OCI-LY1 (cell line): ENCODE data around the gene SYT4.

Experiments
- H2AFZ ChIP-seq: fragments of 200-600 bp; sonication (generic), shearing (Covaris generic); 2 replicates; pipeline ENCODE4 v1.6.0; 2014; ENCODE audit warnings: antibody characterized with exemption, mild to moderate bottlenecking, low read length
- H3F3A ChIP-seq: fragments of 200-600 bp; sonication (generic), shearing (Covaris generic); 2 replicates; pipeline ENCODE4 v1.6.0; 2014; ENCODE audit warnings: mild to moderate bottlenecking, antibody characterized with exemption, low read length, moderate library complexity; ENCODE audit not compliant: insufficient read depth
- H3K27ac ChIP-seq: fragments of 200-600 bp; sonication (generic); 2 replicates; pipeline ENCODE4 v1.5.1; 2014; ENCODE audit warnings: low read length, mixed run types, mild to moderate bottlenecking, low read depth; ENCODE audit not compliant: poor library complexity, severe bottlenecking
- H3K27me3 ChIP-seq: fragments of 200-600 bp; sonication (generic); 2 replicates; pipeline ENCODE4 v1.6.0; 2014; ENCODE audit warnings: antibody characterized with exemption, mild to moderate bottlenecking, low read length, moderate library complexity; ENCODE audit not compliant: insufficient read depth
- H3K36me3 ChIP-seq: fragments of 200-600 bp; sonication (generic); 2 replicates; pipeline ENCODE4 v1.6.1; 2014; ENCODE audit warnings: mild to moderate bottlenecking, antibody characterized with exemption, low read length, moderate library complexity, mixed read lengths; ENCODE audit not compliant: insufficient read depth
- H3K4me1 ChIP-seq: fragments of 200-600 bp; sonication (generic); 2 replicates; pipeline ENCODE4 v1.5.1; 2014; ENCODE audit warnings: mild to moderate bottlenecking, low read length, moderate library complexity; ENCODE audit not compliant: insufficient read depth, severe bottlenecking
- H3K4me2 ChIP-seq: fragments of 200-600 bp; sonication (generic), shearing (Covaris generic); 2 replicates; pipeline ENCODE4 v1.6.1; 2014; ENCODE audit warnings: low read length
- H3K4me3 ChIP-seq: fragments of 200-600 bp; sonication (generic); 2 replicates; pipeline ENCODE4 v1.5.1; 2014; ENCODE audit warnings: low read length, low read depth, mild to moderate bottlenecking, mixed read lengths; ENCODE audit not compliant: poor library complexity, severe bottlenecking
- H3K79me2 ChIP-seq: fragments of 200-600 bp; shearing (Covaris generic); 2 replicates; pipeline ENCODE4 v1.6.1; 2016; ENCODE audit warnings: mixed run types, low read length, mixed read lengths; ENCODE audit not compliant: insufficient read depth
- H3K9ac ChIP-seq: fragments of 200-600 bp; sonication (generic), shearing (Covaris generic); 2 replicates; pipeline ENCODE4 v1.6.1; 2014; ENCODE audit warnings: mild to moderate bottlenecking, low read length, mixed read lengths
- H3K9me2 ChIP-seq: fragments of 200-600 bp; sonication (generic), shearing (Covaris generic); 2 replicates; pipeline ENCODE4 v1.6.1; 2014; ENCODE audit warnings: low read depth, mild to moderate bottlenecking, low read length, mixed read lengths
- H3K9me3 ChIP-seq: fragments of 200-600 bp; shearing (Covaris generic); 2 replicates; pipeline ENCODE4 v1.6.1; 2014; ENCODE audit warnings: low read length, mixed read lengths
- H4K20me1 ChIP-seq: fragments of 200-600 bp; sonication (generic), shearing (Covaris generic); 2 replicates; pipeline ENCODE4 v1.6.0; 2016; ENCODE audit warnings: mild to moderate bottlenecking, low read length; ENCODE audit not compliant: insufficient read depth
- EZH2 ChIP-seq: fragments of 200-600 bp; sonication (generic), shearing (Covaris generic); IDR thresholded peaks from 2 replicates; pipeline ENCODE4 v1.8.0; 2017; ENCODE audit warnings: borderline replicate concordance, mixed run types, mild to moderate bottlenecking, antibody characterized with exemption, low read length, moderate library complexity, mixed read lengths
- TF ChIP-seq, protein P1 (sequence below): fragments of 200-600 bp; sonication (generic), shearing (Covaris generic); IDR thresholded peaks from 2 replicates; pipeline ENCODE4 v1.5.1; 2017; ENCODE audit warnings: mild to moderate bottlenecking, antibody characterized with exemption, low read length, moderate library complexity, mixed read lengths

The SYT4 gene

DNA sequence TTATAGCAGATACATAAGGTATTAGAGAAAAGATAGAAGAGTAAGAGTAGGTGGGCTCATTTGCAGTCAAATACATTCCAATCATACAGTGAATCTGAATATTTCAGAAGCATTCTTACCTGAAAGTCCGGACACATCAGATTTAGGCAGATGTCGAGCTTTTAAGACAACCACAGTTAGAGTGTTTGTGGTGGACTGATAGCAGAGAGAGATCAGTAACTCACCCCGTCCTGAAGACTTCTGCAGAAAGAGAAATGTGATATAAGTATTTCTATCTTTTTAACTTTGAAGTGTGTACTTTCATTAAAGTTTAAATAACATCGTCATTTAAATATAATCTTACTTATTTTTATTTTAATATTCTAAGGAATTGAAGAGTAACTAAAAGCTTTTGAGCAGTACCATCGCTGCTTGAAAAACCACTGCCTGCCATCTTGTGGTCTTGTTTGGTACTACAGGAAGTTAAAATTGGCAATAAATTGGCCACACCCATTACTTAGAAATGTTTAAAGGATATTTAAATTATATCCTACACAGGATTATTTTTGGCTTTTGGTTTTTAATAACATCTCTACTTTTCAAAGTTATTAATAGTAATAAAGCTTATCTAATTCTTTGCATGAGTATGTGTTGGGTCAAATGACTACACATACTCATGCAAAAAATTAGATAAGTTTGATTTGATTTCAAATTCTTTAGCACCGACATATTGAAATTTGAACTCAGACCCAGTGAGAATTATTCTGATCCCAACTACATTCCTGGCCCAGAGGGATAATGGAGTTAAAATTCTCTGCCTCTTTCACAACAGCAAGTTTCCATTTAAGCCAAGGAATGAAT lies 5.5 kb downstream of the SYT4 start:
- no peaks in the 10 kb centered on the region for H3K9me3 ChIP-seq
- no peak overlapping the region for H3K4me3 ChIP-seq
- H3K27ac ChIP-seq: no peak overlapping the region
- no peaks in the 10 kb centered on the region for H3K79me2 ChIP-seq
- H2AFZ ChIP-seq: no peak overlapping the region
- no peaks in the 10 kb centered on the region for H3F3A ChIP-seq
- H3K4me1 ChIP-seq: no peaks in the 10 kb centered on the region
- no peak overlapping the region for H3K4me2 ChIP-seq
- no peaks in the 10 kb centered on the region for H3K36me3 ChIP-seq
- H3K9me2 ChIP-seq: no peaks in the 10 kb centered on the region
- H3K9ac ChIP-seq: no peak overlapping the region
- H3K27me3 ChIP-seq: no peaks in the 10 kb centered on the region
- TF ChIP-seq EZH2: no peak
- TF ChIP-seq, protein P1, sequence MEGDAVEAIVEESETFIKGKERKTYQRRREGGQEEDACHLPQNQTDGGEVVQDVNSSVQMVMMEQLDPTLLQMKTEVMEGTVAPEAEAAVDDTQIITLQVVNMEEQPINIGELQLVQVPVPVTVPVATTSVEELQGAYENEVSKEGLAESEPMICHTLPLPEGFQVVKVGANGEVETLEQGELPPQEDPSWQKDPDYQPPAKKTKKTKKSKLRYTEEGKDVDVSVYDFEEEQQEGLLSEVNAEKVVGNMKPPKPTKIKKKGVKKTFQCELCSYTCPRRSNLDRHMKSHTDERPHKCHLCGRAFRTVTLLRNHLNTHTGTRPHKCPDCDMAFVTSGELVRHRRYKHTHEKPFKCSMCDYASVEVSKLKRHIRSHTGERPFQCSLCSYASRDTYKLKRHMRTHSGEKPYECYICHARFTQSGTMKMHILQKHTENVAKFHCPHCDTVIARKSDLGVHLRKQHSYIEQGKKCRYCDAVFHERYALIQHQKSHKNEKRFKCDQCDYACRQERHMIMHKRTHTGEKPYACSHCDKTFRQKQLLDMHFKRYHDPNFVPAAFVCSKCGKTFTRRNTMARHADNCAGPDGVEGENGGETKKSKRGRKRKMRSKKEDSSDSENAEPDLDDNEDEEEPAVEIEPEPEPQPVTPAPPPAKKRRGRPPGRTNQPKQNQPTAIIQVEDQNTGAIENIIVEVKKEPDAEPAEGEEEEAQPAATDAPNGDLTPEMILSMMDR: peak; percentile 45
- no peaks in the 10 kb centered on the region for H4K20me1 ChIP-seq

DNA sequence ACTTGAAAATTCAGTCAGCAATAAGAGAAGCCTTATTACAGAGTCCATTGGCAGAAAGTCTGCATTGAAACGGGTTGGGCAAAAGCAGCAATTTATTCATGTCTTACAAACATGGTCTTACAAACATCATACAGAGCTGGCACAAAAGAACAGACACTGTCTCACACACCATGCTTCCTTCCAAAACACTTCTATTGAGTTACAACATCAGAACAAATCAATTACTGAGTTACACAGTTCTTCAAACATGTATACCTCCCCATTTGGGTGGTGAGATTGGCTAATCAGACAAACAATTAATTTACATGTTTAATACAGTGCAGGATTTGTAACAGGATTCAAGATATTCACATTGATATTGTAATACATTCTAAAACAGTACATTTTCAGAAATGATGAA lies 9.5 kb downstream of the SYT4 start:
- no peaks in the 10 kb centered on the region for H4K20me1 ChIP-seq
- TF ChIP-seq, protein P1: no peak
- TF ChIP-seq EZH2: no peak
- H3K27ac ChIP-seq: no peak overlapping the region
- H3K4me2 ChIP-seq: no peak overlapping the region
- H3K79me2 ChIP-seq: no peaks in the 10 kb centered on the region
- no peaks in the 10 kb centered on the region for H3K9me3 ChIP-seq
- no peaks in the 10 kb centered on the region for H3K36me3 ChIP-seq
- H3K4me3 ChIP-seq: no peak overlapping the region
- H2AFZ ChIP-seq: no peak overlapping the region
- H3K9me2 ChIP-seq: no peaks in the 10 kb centered on the region
- no peaks in the 10 kb centered on the region for H3K27me3 ChIP-seq
- H3K4me1 ChIP-seq: no peaks in the 10 kb centered on the region
- no peaks in the 10 kb centered on the region for H3F3A ChIP-seq
- no peak overlapping the region for H3K9ac ChIP-seq

DNA sequence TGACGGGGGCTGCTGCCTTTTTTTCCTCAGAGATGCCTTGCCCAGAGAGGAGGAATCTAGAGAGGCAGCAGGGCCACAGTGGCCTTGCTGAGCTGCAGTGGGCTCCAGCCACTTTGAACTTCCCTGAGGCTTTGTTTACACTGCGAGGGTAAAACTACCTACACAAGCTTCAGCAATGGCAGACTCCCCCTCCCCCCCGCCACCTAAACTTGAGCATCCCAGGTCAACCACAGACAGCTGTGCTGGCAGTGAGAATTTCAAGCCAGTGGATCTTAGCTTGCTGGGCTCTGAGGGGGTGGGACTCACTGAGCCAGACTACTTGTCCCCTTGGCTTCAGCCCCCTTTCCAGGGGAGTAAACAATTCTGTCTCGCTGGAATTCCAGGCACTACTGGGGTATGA lies 11.8 kb downstream of the SYT4 start:
- Histone ChIP-seq H2AFZ (no peak overlapping the region), H4K20me1 (no peaks in the 10 kb centered on the region), H3K9me2 (no peaks in the 10 kb centered on the region), H3K27ac (no peak overlapping the region), H3F3A (no peaks in the 10 kb centered on the region), H3K79me2 (no peaks in the 10 kb centered on the region), H3K9me3 (no peaks in the 10 kb centered on the region), H3K36me3 (no peaks in the 10 kb centered on the region), H3K4me1 (no peaks in the 10 kb centered on the region), H3K27me3 (no peaks in the 10 kb centered on the region), H3K4me3 (no peak overlapping the region), H3K4me2 (no peak overlapping the region), H3K9ac (no peak overlapping the region)
- TF ChIP-seq, protein P1: no peak
- TF ChIP-seq EZH2: no peak
